ENCODE measurements around the gene EBF3.

Gene EBF3

GRCh38 chr10:129790715-129791446, 173.2 kb downstream of the EBF3 start:
- no peak for DNase-seq

- DNase-seq, result no peak
These were observed 175.9 kb downstream of the EBF3 start for GRCh38 chr10:129788215-129788614.

- DNase-seq, result no peak
These were observed 176.5 kb downstream of the EBF3 start for GRCh38 chr10:129787557-129787956.

- no peak for DNase-seq
These were observed 177.9 kb downstream of the EBF3 start for GRCh38 chr10:129786216-129786615.

- DNase-seq, result no peak
These were observed 178.5 kb downstream of the EBF3 start for GRCh38 chr10:129785536-129785981.
